ENCODE data around the gene NTNG1. TPM values are rescaled to one million over a fixed set of nuclear protein-coding genes. Genes with fewer than 3 reads are reported as not detected.

NTNG1 gene
- total RNA-seq, 2 experiments from 2014 or later: not detected

GRCh38 chr1:107486349-107486748 is 345.5 kb downstream of the NTNG1 start:
- no peaks in the 10 kb centered on the region for H3K4me1 Mint-ChIP-seq
- CTCF ChIA-PET: no interaction called here

GRCh38 chr1:107487506-107487905 is 346.7 kb downstream of the NTNG1 start:
- ChIA-PET CTCF (no interaction called here), POLR2A (no interaction called here)
- no peak for DNase-seq
- peaks cover 4% of the 10 kb centered on the region for H3K27me3 Mint-ChIP-seq
- H3K36me3 Mint-ChIP-seq (ENCODE audit: low read depth): no peaks in the 10 kb centered on the region
- no peak overlapping the region for H3K4me3 Mint-ChIP-seq
- no peaks in the 10 kb centered on the region for H3K4me1 Mint-ChIP-seq
- H3K27ac Mint-ChIP-seq: no peak overlapping the region
- no peaks in the 10 kb centered on the region for H3K9me3 Mint-ChIP-seq

More at GRCh38 chr1:107486349-107486748, 345.5 kb downstream of the NTNG1 start:
- Mint-ChIP-seq H3K9me3 (no peaks in the 10 kb centered on the region), H3K36me3 (ENCODE audit: low read depth) (no peaks in the 10 kb centered on the region), H3K27ac (no peak overlapping the region), H3K4me3 (no peak overlapping the region), H3K27me3 (peaks cover 7% of the 10 kb centered on the region)
- no peak for DNase-seq
- POLR2A ChIA-PET: no interaction called here

DNA sequence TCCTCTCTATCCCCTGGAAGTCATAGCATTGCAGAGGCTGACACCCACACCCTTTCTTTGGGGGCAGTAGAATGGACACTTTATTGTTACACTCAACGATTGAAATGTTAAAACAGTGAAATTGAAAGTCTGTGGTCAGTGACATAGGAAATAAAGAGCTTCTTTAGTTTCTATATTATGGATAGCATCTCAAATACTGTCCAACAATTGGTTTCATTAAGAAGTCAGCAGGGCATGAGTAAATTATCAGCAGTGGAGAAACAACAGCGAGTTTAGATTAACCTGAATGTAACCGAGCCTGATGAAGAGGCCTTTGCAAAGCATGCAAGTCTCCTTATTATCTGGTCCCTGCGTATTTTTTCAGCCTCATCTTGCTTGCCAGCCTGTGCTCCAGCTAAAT is 350.7 kb downstream of the NTNG1 start:
- ChIA-PET POLR2A (no interaction called here), CTCF (no interaction called here)
- Mint-ChIP-seq H3K27ac (no peak overlapping the region), H3K36me3 (ENCODE audit: low read depth) (no peaks in the 10 kb centered on the region), H3K9me3 (no peaks in the 10 kb centered on the region), H3K4me1 (no peaks in the 10 kb centered on the region), H3K27me3 (peaks cover 4% of the 10 kb centered on the region), H3K4me3 (no peak overlapping the region)
- no peak for DNase-seq

- Mint-ChIP-seq H3K27ac (no peak overlapping the region), H3K27me3 (peaks cover 4% of the 10 kb centered on the region), H3K36me3 (ENCODE audit: low read depth) (no peaks in the 10 kb centered on the region), H3K4me1 (no peaks in the 10 kb centered on the region), H3K9me3 (no peaks in the 10 kb centered on the region), H3K4me3 (no peak overlapping the region)
- no peak for DNase-seq
- ChIA-PET POLR2A (no interaction called here), CTCF (no interaction called here)
Measured at GRCh38 chr1:107493111-107493716, 352.4 kb downstream of the NTNG1 start.

DNA sequence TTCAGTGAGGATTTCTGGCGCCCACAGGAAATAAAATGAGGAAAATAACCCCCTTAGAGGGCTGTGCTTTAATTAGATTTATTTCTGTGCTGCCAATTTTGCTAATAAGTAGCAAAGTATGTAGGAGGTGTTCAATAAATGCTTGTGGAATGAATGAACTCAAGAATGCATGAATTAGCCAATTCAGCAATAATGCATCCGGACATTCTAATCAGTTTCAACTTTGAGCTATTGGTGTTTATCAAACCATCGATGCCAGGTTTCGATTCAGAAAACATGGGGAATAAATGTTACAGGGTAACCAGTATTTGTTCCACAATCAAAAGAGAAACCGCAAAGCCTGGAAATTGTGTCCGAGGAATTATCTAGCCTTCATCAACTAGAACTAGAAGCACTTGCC is 353.2 kb downstream of the NTNG1 start:
- Mint-ChIP-seq H3K9me3 (no peaks in the 10 kb centered on the region), H3K4me3 (no peak overlapping the region), H3K27ac (no peak overlapping the region), H3K36me3 (ENCODE audit: low read depth) (no peaks in the 10 kb centered on the region), H3K4me1 (no peaks in the 10 kb centered on the region), H3K27me3 (peaks cover 4% of the 10 kb centered on the region)
- no peak for DNase-seq
- CTCF ChIA-PET: no interaction called here
- POLR2A ChIA-PET: no interaction called here

DNA sequence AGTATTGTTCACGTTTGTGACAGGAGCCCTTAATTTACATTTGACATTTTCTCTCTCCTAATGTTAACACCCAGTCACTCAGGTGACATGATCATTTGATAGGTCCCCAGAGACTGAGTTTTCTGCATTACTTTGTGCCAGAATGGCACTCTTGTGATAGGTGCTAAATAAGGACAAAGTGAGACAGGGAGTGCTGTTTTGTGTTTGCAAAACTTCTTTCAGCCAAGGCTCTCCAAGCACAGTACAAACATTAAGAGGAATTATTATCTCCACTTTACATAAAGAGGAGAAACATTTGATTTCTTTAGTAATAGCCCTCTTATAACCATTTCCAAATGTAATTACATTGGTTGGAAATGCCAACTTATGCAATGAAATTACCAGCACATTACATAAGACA is 355.2 kb downstream of the NTNG1 start:
- H3K4me1 Mint-ChIP-seq: no peaks in the 10 kb centered on the region
- POLR2A ChIA-PET: no interaction called here
- peaks cover 2% of the 10 kb centered on the region for H3K27me3 Mint-ChIP-seq
- H3K27ac Mint-ChIP-seq: no peak overlapping the region
- CTCF ChIA-PET: no interaction called here
- no peak for DNase-seq
- no peaks in the 10 kb centered on the region for H3K9me3 Mint-ChIP-seq
- H3K4me3 Mint-ChIP-seq: no peak overlapping the region
- H3K36me3 Mint-ChIP-seq (ENCODE audit: low read depth): no peaks in the 10 kb centered on the region

DNA sequence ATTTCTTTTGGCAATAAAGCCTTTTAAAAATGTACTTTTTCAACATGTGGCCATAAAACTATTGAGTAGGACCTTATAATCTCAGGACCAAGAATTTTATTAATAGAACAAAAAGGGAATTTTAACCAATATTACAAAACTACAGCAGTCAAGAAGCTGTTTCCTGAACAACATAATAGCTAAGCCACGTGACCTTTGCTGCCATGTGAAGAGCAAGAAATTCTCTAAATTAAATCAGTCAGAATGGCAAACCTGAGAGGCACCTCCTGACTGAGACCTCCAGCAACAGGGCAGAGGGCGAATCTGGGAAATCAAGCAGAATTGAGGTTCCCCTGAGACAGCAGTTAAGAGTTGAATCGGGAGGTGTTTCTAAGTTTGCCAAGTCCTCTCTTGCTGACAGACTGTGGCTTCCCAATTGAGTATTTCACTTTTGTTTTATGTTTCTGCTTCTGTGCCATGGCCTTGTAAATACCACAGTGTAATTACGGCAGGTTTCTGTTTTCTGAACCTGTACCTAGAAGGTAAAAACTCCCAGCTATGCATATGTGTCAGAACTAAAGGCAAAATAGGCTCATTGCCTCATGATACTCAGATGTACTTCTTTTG is 358.4 kb downstream of the NTNG1 start:
- ChIA-PET POLR2A (no interaction called here), CTCF (interaction anchor here (1.6 kb wide), 1 partner anchor 9 kb away, joined by 4 read pairs; no protein-coding TSS in a partner anchor)
- H3K36me3 Mint-ChIP-seq (ENCODE audit: low read depth): no peaks in the 10 kb centered on the region
- no peak overlapping the region for H3K4me3 Mint-ChIP-seq
- H3K27me3 Mint-ChIP-seq: peaks cover 3% of the 10 kb centered on the region
- H3K4me1 Mint-ChIP-seq: no peaks in the 10 kb centered on the region
- DNase-seq: no peak
- no peak overlapping the region for H3K27ac Mint-ChIP-seq
- H3K9me3 Mint-ChIP-seq: no peaks in the 10 kb centered on the region

GRCh38 chr1:107501081-107501605 is 360.3 kb downstream of the NTNG1 start:
- no peak for DNase-seq

DNA sequence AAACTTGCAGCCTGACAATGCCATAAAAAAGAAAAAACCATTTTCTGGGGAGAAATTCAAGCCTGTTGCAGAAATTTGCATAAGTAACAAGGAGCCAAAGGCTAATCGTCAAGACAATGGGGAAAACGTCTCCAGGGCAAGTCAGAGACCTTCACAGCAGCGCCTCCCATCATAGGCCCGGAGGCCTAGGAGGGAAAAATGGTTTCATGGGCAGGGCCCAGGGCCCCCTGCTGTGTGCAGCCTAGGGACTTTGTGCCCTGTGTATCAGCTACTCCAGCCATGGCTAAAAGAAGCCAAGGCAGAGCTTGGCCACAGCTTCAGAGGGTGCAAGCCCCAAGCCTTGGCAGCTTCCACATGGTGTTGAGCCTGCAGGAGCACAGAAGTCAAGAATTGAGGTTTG is 369.5 kb downstream of the NTNG1 start:
- ChIA-PET CTCF (no interaction called here), POLR2A (no interaction called here)
- peaks cover 5% of the 10 kb centered on the region for H3K9me3 Mint-ChIP-seq
- DNase-seq: no peak
- H3K27me3 Mint-ChIP-seq: peaks cover 1% of the 10 kb centered on the region
- no peaks in the 10 kb centered on the region for H3K4me1 Mint-ChIP-seq
- H3K4me3 Mint-ChIP-seq: no peak overlapping the region
- H3K27ac Mint-ChIP-seq: no peak overlapping the region
- H3K36me3 Mint-ChIP-seq (ENCODE audit: low read depth): no peaks in the 10 kb centered on the region

More at GRCh38 chr1:107501081-107501605, 360.3 kb downstream of the NTNG1 start:
- ChIA-PET POLR2A (no interaction called here), CTCF (no interaction called here)
- peaks cover 3% of the 10 kb centered on the region for H3K27me3 Mint-ChIP-seq
- H3K9me3 Mint-ChIP-seq: no peaks in the 10 kb centered on the region
- H3K36me3 Mint-ChIP-seq (ENCODE audit: low read depth): no peaks in the 10 kb centered on the region
- H3K4me1 Mint-ChIP-seq: no peaks in the 10 kb centered on the region
- no peak overlapping the region for H3K4me3 Mint-ChIP-seq
- no peak overlapping the region for H3K27ac Mint-ChIP-seq

- Mint-ChIP-seq H3K4me3 (no peak overlapping the region), H3K36me3 (ENCODE audit: low read depth) (no peaks in the 10 kb centered on the region), H3K27me3 (peaks cover 1% of the 10 kb centered on the region), H3K9me3 (peaks cover 5% of the 10 kb centered on the region), H3K4me1 (no peaks in the 10 kb centered on the region), H3K27ac (no peak overlapping the region)
- POLR2A ChIA-PET: no interaction called here
- DNase-seq: no peak
- CTCF ChIA-PET: no interaction called here
Measured at GRCh38 chr1:107512836-107513235, 372.0 kb downstream of the NTNG1 start.

- Mint-ChIP-seq H3K4me3 (no peak overlapping the region), H3K9me3 (peaks cover 3% of the 10 kb centered on the region), H3K27ac (no peak overlapping the region), H3K36me3 (ENCODE audit: low read depth) (no peaks in the 10 kb centered on the region), H3K4me1 (no peaks in the 10 kb centered on the region), H3K27me3 (no peaks in the 10 kb centered on the region)
- ChIA-PET CTCF (interaction anchor here (2.4 kb wide), 1 partner anchor 15 kb away, joined by 5 read pairs; no protein-coding TSS in a partner anchor), POLR2A (no interaction called here)
- DNase-seq: no peak
Measured at GRCh38 chr1:107514841-107515240, 374.0 kb downstream of the NTNG1 start.

- peaks cover 1% of the 10 kb centered on the region for H3K9me3 Mint-ChIP-seq
- POLR2A ChIA-PET: no interaction called here
- no peaks in the 10 kb centered on the region for H3K27me3 Mint-ChIP-seq
- no peak for DNase-seq
- no peaks in the 10 kb centered on the region for H3K36me3 Mint-ChIP-seq (ENCODE audit: low read depth)
- CTCF ChIA-PET: interaction anchor here (2.4 kb wide), 1 partner anchor 14 kb away, joined by 5 read pairs; no protein-coding TSS in a partner anchor
- no peaks in the 10 kb centered on the region for H3K4me1 Mint-ChIP-seq
- H3K27ac Mint-ChIP-seq: no peak overlapping the region
- no peak overlapping the region for H3K4me3 Mint-ChIP-seq
Measured at GRCh38 chr1:107515702-107516101, 374.9 kb downstream of the NTNG1 start.

DNA sequence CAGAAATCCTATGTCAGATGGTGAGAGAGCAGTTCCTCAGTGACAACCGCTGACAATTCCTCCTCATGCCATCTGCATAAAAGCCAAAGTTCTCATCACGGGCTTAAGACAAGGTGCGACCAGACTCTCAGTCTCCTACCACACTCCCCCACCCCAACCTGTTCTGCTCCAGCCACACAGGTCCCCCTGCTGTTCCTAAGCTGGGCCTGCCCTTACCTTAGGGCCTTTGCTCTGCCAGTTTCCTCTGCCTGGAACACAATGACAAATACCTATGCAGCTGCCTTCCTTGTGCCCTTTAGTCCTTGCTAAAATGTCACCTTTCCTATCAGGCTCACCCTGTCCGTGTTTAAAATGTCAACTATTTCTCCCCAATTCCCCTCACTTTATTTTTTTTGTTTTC is 382.2 kb downstream of the NTNG1 start:
- ChIA-PET CTCF (no interaction called here), POLR2A (no interaction called here)
- DNase-seq: no peak
- Mint-ChIP-seq H3K9me3 (peaks cover 1% of the 10 kb centered on the region), H3K27ac (no peak overlapping the region), H3K27me3 (peaks cover 2% of the 10 kb centered on the region), H3K36me3 (ENCODE audit: low read depth) (no peaks in the 10 kb centered on the region), H3K4me3 (no peak overlapping the region), H3K4me1 (peaks cover 7% of the 10 kb centered on the region)

GRCh38 chr1:107523736-107524135 is 382.9 kb downstream of the NTNG1 start:
- Mint-ChIP-seq H3K27ac (no peak overlapping the region), H3K4me1 (peaks cover 7% of the 10 kb centered on the region), H3K36me3 (ENCODE audit: low read depth) (no peaks in the 10 kb centered on the region), H3K9me3 (peaks cover 1% of the 10 kb centered on the region), H3K27me3 (peaks cover 2% of the 10 kb centered on the region), H3K4me3 (no peak overlapping the region)
- DNase-seq: no peak
- ChIA-PET POLR2A (no interaction called here), CTCF (no interaction called here)
